Hematopoietic multipotent progenitor cell treated with erythropoietin and hydrocortisone succinate and interleukin-3 and kit ligand, for 6 days (in vitro differentiated cells): Measurements from ENCODE around the gene RPUSD4.

Source experiments
- DNase-seq: peaks from one replicate; pipeline ENCODE4 v3.0.0-alpha.2; 2015

The RPUSD4 gene

GRCh38 chr11:126210871-126211235 is 597 bp downstream of the RPUSD4 start:
- DNase-seq, result no peak

GRCh38 chr11:126207896-126208295 is 3.6 kb downstream of the RPUSD4 start:
- peak; percentile 55 for DNase-seq

GRCh38 chr11:126205359-126205758 is 6.1 kb downstream of the RPUSD4 start:
- no peak for DNase-seq

- DNase-seq, result no peak
Measured at GRCh38 chr11:126202646-126203359, 8.6 kb downstream of the RPUSD4 start.

- no peak for DNase-seq
Measured at GRCh38 chr11:126198648-126199047, 12.8 kb downstream of the RPUSD4 start.

GRCh38 chr11:126197277-126197939 is 14.0 kb downstream of the RPUSD4 start:
- no peak for DNase-seq

GRCh38 chr11:126195119-126195518 is 16.3 kb downstream of the RPUSD4 start:
- DNase-seq, result no peak

GRCh38 chr11:126194121-126194543 is 17.3 kb downstream of the RPUSD4 start:
- DNase-seq, result peak; percentile 76

- no peak for DNase-seq
Measured at GRCh38 chr11:126193038-126193478, 18.4 kb downstream of the RPUSD4 start.

GRCh38 chr11:126192361-126192760 is 19.1 kb downstream of the RPUSD4 start:
- DNase-seq, result no peak

- no peak for DNase-seq
Measured at GRCh38 chr11:126191379-126192073, 19.9 kb downstream of the RPUSD4 start.

- no peak for DNase-seq
Measured at GRCh38 chr11:126190792-126191191, 20.7 kb downstream of the RPUSD4 start.

- DNase-seq, result no peak
Measured at GRCh38 chr11:126189109-126189929, 22.1 kb downstream of the RPUSD4 start.

GRCh38 chr11:126188332-126189108 is 22.9 kb downstream of the RPUSD4 start:
- DNase-seq, result no peak

- no peak for DNase-seq
Measured at GRCh38 chr11:126186708-126187529, 24.5 kb downstream of the RPUSD4 start.

GRCh38 chr11:126186025-126186698 is 25.3 kb downstream of the RPUSD4 start:
- no peak for DNase-seq

- no peak for DNase-seq
Measured at GRCh38 chr11:126185259-126186024, 26.0 kb downstream of the RPUSD4 start.

GRCh38 chr11:126182787-126183445 is 28.5 kb downstream of the RPUSD4 start:
- DNase-seq, result no peak
